Type B pancreatic cell (in vitro differentiated cells): ENCODE measurements around the gene TMEM30B. TPM values are rescaled to one million over a fixed set of nuclear protein-coding genes. Genes with fewer than 3 reads are reported as not detected.
"Not testable (repeated sequence)": the region's sequence is repeated elsewhere in the genome, so short reads cannot be mapped to it uniquely, and the experiment has no call there.

ENCODE experiments used
- DNase-seq: peaks from one replicate; pipeline ENCODE4 v3.0.0; 2021; ENCODE audit warnings: mixed read lengths; ENCODE audit not compliant: unreplicated experiment; ENCODE audit errors: extremely low spot score
- H3K27ac Mint-ChIP-seq: 2 replicates; pipeline ENCODE4 v1.8.0; 2021; ENCODE audit warnings: mild to moderate bottlenecking, mixed read lengths
- H3K27me3 Mint-ChIP-seq: 2 replicates; pipeline ENCODE4 v1.8.0; 2021; ENCODE audit warnings: mixed read lengths
- H3K36me3 Mint-ChIP-seq: 2 replicates; pipeline ENCODE4 v1.8.0; 2021; ENCODE audit warnings: mixed read lengths
- H3K4me1 Mint-ChIP-seq: one replicate; pipeline ENCODE4 v1.8.0; 2021; ENCODE audit warnings: mixed read lengths; ENCODE audit not compliant: unreplicated experiment
- H3K4me3 Mint-ChIP-seq: 2 replicates; pipeline ENCODE4 v1.8.0; 2021; ENCODE audit warnings: mild to moderate bottlenecking, mixed read lengths
- H3K9me3 Mint-ChIP-seq: 2 replicates; pipeline ENCODE4 v1.8.0; 2021; ENCODE audit warnings: mixed read lengths
- CTCF ChIP-seq: fragments of 200-600 bp; sonication (generic); conservative IDR thresholded peaks from 2 replicates; pipeline ENCODE4 v1.5.0; 2021; ENCODE audit warnings: antibody characterized with exemption, mild to moderate bottlenecking
- total RNA-seq: library from RNA; stranded (reverse); gene quantifications from 2 replicates; pipeline ENCODE4 v1.2.1, GENCODE V29; 2021; ENCODE audit warnings: low replicate concordance

Gene TMEM30B
- total RNA-seq, 1 donor from 2014 or later = 12.2 TPM

GRCh38 chr14:61250063-61250462, 31.1 kb downstream of the TMEM30B start:
- DNase-seq = no peak
- Mint-ChIP-seq H3K4me1 (peaks cover 24% of the 10 kb centered on the region), H3K36me3 (no peaks in the 10 kb centered on the region), H3K27ac (no peak overlapping the region), H3K4me3 (no peak overlapping the region), H3K9me3 (no peaks in the 10 kb centered on the region), H3K27me3 (peaks cover 12% of the 10 kb centered on the region)
- TF ChIP-seq CTCF = no peak

GRCh38 chr14:61247935-61248334, 33.2 kb downstream of the TMEM30B start:
- no peak for DNase-seq
- TF ChIP-seq CTCF = no peak
- Mint-ChIP-seq H3K27me3 (peaks cover 3% of the 10 kb centered on the region), H3K9me3 (no peaks in the 10 kb centered on the region), H3K27ac (no peak overlapping the region), H3K4me1 (peaks cover 22% of the 10 kb centered on the region), H3K36me3 (no peaks in the 10 kb centered on the region), H3K4me3 (no peak overlapping the region)

GRCh38 chr14:61246721-61247120, 34.4 kb downstream of the TMEM30B start:
- H3K27ac Mint-ChIP-seq = no peak overlapping the region
- H3K4me1 Mint-ChIP-seq = peaks cover 12% of the 10 kb centered on the region
- DNase-seq = no peak
- H3K36me3 Mint-ChIP-seq = no peaks in the 10 kb centered on the region
- H3K4me3 Mint-ChIP-seq = no peak overlapping the region
- no peaks in the 10 kb centered on the region for H3K27me3 Mint-ChIP-seq
- no peaks in the 10 kb centered on the region for H3K9me3 Mint-ChIP-seq
- no peak for TF ChIP-seq CTCF

- TF ChIP-seq CTCF = no peak
- no peak overlapping the region for H3K27ac Mint-ChIP-seq
- no peak for DNase-seq
- H3K4me3 Mint-ChIP-seq = no peak overlapping the region
- H3K4me1 Mint-ChIP-seq = peaks cover 9% of the 10 kb centered on the region
- H3K9me3 Mint-ChIP-seq = peaks cover 7% of the 10 kb centered on the region
- H3K36me3 Mint-ChIP-seq = no peaks in the 10 kb centered on the region
- no peaks in the 10 kb centered on the region for H3K27me3 Mint-ChIP-seq
Observed at GRCh38 chr14:61244009-61244408, 37.1 kb downstream of the TMEM30B start.

- Mint-ChIP-seq H3K36me3 (no peaks in the 10 kb centered on the region), H3K27me3 (no peaks in the 10 kb centered on the region), H3K4me1 (peaks cover 6% of the 10 kb centered on the region), H3K4me3 (no peak overlapping the region), H3K9me3 (peaks cover 7% of the 10 kb centered on the region), H3K27ac (no peak overlapping the region)
- TF ChIP-seq CTCF = no peak
- DNase-seq = no peak
Observed at GRCh38 chr14:61240206-61240605, 40.9 kb downstream of the TMEM30B start.

GRCh38 chr14:61239285-61239684, 41.9 kb downstream of the TMEM30B start:
- not testable (repeated sequence) for DNase-seq, H3K9me3 Mint-ChIP-seq, H3K4me3 Mint-ChIP-seq, H3K4me1 Mint-ChIP-seq, H3K27ac Mint-ChIP-seq, H3K27me3 Mint-ChIP-seq, H3K36me3 Mint-ChIP-seq
